ENCODE measurements around the gene RTL10. TPM values are rescaled to one million over a fixed set of nuclear protein-coding genes. Genes with fewer than 3 reads are reported as not detected.

RTL10 gene
- polyA plus RNA-seq, 1 donor from 2014 or later, result 11.7 TPM

DNA sequence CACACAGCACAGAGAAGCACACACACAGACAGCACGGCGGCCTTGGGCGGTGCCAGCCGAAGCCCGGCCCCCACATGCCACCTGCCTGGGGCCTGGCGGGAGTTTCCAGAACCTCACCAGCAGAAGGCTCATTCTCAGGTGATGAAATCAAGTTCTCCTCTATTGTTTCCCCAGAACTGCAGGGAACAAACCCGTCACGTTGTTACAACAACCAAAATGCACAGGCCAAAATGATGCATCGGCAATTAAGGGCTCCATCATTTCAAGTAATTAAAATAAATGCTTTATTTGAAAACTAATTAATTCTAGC is 30.8 kb downstream of the RTL10 start:
- Histone ChIP-seq H3K27ac (ENCODE audit: low read length) (no peak overlapping the region), H3K9ac (ENCODE audit: low read length) (no peak overlapping the region), H3K9me2 (ENCODE audit: insufficient read depth, low read length) (no peaks in the 10 kb centered on the region), H3K9me3 (ENCODE audit: low read length) (no peaks in the 10 kb centered on the region), H3K79me2 (replicated peaks; ENCODE audit: insufficient read depth, low read length) (no peaks in the 10 kb centered on the region), H2AFZ (ENCODE audit: low read depth, low read length) (no peak overlapping the region), H4K20me1 (ENCODE audit: insufficient read depth) (no peaks in the 10 kb centered on the region), H3F3A (ENCODE audit: insufficient read depth, low read length, poor library complexity, severe bottlenecking) (no peaks in the 10 kb centered on the region), H3K4me2 (ENCODE audit: low read length) (no peak overlapping the region), H3K4me3 (ENCODE audit: low read length) (no peak overlapping the region), H3K36me3 (ENCODE audit: insufficient read depth, low read length) (no peaks in the 10 kb centered on the region), H3K27me3 (ENCODE audit: insufficient read depth, low read depth, low read length) (no peaks in the 10 kb centered on the region)
- TF ChIP-seq MXI1 (conservative IDR thresholded peaks at IDR 0.05; ENCODE audit: poor library complexity, severe bottlenecking), result no peak

DNA sequence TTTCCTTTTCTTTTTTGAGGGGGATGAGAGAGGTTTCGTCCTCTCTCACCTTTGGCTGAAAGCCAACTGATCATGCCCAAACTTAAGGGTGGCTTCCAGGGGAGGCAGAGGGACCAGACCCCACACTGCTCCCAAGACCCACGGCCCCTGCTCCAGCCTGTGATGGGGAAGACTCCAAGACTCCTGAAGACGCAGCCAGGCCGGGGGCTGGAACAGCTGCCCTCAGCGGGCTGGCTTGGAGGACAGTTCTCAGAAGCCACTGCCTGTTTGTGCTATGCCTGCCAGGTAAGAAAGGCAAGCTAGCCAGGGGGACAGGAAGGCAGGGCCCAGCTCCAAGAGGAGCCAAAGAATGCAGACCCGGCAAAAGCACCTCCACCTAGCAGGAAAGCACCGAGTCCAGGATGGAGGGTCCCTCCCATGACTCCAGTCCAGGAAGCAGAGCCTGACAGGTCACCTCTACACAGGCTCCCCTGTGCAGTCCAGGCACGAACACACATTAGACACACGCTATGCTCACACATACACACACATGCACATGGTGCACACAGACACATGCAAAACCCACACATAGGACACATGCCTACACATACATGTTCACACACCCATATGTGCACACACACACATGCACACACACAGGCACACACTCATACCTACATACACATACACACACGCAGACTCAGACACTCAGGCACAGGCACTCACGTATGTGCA is 31.3 kb downstream of the RTL10 start:
- no peaks in the 10 kb centered on the region for H3F3A ChIP-seq (ENCODE audit: insufficient read depth, low read length, poor library complexity, severe bottlenecking)
- no peak overlapping the region for H2AFZ ChIP-seq (ENCODE audit: low read depth, low read length)
- no peak overlapping the region for H3K4me2 ChIP-seq (ENCODE audit: low read length)
- H3K9ac ChIP-seq (ENCODE audit: low read length), result no peak overlapping the region
- H3K27me3 ChIP-seq (ENCODE audit: insufficient read depth, low read depth, low read length), result no peaks in the 10 kb centered on the region
- no peaks in the 10 kb centered on the region for H3K9me2 ChIP-seq (ENCODE audit: insufficient read depth, low read length)
- H3K79me2 ChIP-seq (replicated peaks; ENCODE audit: insufficient read depth, low read length), result no peaks in the 10 kb centered on the region
- no peaks in the 10 kb centered on the region for H3K36me3 ChIP-seq (ENCODE audit: insufficient read depth, low read length)
- H3K9me3 ChIP-seq (ENCODE audit: low read length), result no peaks in the 10 kb centered on the region
- no peak overlapping the region for H3K4me3 ChIP-seq (ENCODE audit: low read length)
- H4K20me1 ChIP-seq (ENCODE audit: insufficient read depth), result no peaks in the 10 kb centered on the region
- TF ChIP-seq TAF1 (IDR thresholded peaks at IDR 0.05; ENCODE audit: low read depth) (no peak), EP300 (conservative IDR thresholded peaks at IDR 0.05; ENCODE audit: poor library complexity, severe bottlenecking) (no peak), RAD21 (conservative IDR thresholded peaks at IDR 0.05) (no peak)
- TF ChIP-seq, protein P1, sequence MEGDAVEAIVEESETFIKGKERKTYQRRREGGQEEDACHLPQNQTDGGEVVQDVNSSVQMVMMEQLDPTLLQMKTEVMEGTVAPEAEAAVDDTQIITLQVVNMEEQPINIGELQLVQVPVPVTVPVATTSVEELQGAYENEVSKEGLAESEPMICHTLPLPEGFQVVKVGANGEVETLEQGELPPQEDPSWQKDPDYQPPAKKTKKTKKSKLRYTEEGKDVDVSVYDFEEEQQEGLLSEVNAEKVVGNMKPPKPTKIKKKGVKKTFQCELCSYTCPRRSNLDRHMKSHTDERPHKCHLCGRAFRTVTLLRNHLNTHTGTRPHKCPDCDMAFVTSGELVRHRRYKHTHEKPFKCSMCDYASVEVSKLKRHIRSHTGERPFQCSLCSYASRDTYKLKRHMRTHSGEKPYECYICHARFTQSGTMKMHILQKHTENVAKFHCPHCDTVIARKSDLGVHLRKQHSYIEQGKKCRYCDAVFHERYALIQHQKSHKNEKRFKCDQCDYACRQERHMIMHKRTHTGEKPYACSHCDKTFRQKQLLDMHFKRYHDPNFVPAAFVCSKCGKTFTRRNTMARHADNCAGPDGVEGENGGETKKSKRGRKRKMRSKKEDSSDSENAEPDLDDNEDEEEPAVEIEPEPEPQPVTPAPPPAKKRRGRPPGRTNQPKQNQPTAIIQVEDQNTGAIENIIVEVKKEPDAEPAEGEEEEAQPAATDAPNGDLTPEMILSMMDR (IDR thresholded peaks at IDR 0.05; ENCODE audit: poor library complexity, severe bottlenecking), result no peak
- H3K27ac ChIP-seq (ENCODE audit: low read length), result no peak overlapping the region

- no peak overlapping the region for H3K9ac ChIP-seq (ENCODE audit: low read length)
- H3F3A ChIP-seq (ENCODE audit: insufficient read depth, low read length, poor library complexity, severe bottlenecking), result no peaks in the 10 kb centered on the region
- no peaks in the 10 kb centered on the region for H3K79me2 ChIP-seq (replicated peaks; ENCODE audit: insufficient read depth, low read length)
- H3K27me3 ChIP-seq (ENCODE audit: insufficient read depth, low read depth, low read length), result no peaks in the 10 kb centered on the region
- H3K4me2 ChIP-seq (ENCODE audit: low read length), result no peak overlapping the region
- H3K27ac ChIP-seq (ENCODE audit: low read length), result no peak overlapping the region
- no peak overlapping the region for H2AFZ ChIP-seq (ENCODE audit: low read depth, low read length)
- no peaks in the 10 kb centered on the region for H3K9me3 ChIP-seq (ENCODE audit: low read length)
- TF ChIP-seq EP300 (conservative IDR thresholded peaks at IDR 0.05; ENCODE audit: poor library complexity, severe bottlenecking), result no peak
- TF ChIP-seq RAD21 (conservative IDR thresholded peaks at IDR 0.05), result no peak
- TF ChIP-seq MXI1 (conservative IDR thresholded peaks at IDR 0.05; ENCODE audit: poor library complexity, severe bottlenecking), result no peak
- TF ChIP-seq POLR2AphosphoS5 (IDR thresholded peaks at IDR 0.05), result no peak
- TF ChIP-seq TAF1 (IDR thresholded peaks at IDR 0.05; ENCODE audit: low read depth), result no peak
- no peak for TF ChIP-seq SMC3 (conservative IDR thresholded peaks at IDR 0.05; ENCODE audit: poor library complexity)
- TF ChIP-seq REST (IDR thresholded peaks at IDR 0.05; ENCODE audit: borderline replicate concordance), result no peak
- TF ChIP-seq EZH2 (IDR thresholded peaks at IDR 0.05; ENCODE audit: borderline replicate concordance, insufficient read depth, low read length, poor library complexity, severe bottlenecking), result no peak
- TF ChIP-seq, protein P1 (IDR thresholded peaks at IDR 0.05; ENCODE audit: poor library complexity, severe bottlenecking), result no peak
- H3K9me2 ChIP-seq (ENCODE audit: insufficient read depth, low read length), result no peaks in the 10 kb centered on the region
- no peaks in the 10 kb centered on the region for H3K36me3 ChIP-seq (ENCODE audit: insufficient read depth, low read length)
- no peaks in the 10 kb centered on the region for H4K20me1 ChIP-seq (ENCODE audit: insufficient read depth)
- no peak overlapping the region for H3K4me3 ChIP-seq (ENCODE audit: low read length)
Measured at GRCh38 chr22:19822301-19823117, 32.2 kb downstream of the RTL10 start.
